GM19455 (cell line): ENCODE data around the gene BCL2L13.

ENCODE experiments used
- ATAC-seq: cut with Tn5 transposase; IDR thresholded peaks from one replicate; pipeline ENCODE4 v1.9.1; 2021; ENCODE audit not compliant: unreplicated experiment

BCL2L13 gene

DNA sequence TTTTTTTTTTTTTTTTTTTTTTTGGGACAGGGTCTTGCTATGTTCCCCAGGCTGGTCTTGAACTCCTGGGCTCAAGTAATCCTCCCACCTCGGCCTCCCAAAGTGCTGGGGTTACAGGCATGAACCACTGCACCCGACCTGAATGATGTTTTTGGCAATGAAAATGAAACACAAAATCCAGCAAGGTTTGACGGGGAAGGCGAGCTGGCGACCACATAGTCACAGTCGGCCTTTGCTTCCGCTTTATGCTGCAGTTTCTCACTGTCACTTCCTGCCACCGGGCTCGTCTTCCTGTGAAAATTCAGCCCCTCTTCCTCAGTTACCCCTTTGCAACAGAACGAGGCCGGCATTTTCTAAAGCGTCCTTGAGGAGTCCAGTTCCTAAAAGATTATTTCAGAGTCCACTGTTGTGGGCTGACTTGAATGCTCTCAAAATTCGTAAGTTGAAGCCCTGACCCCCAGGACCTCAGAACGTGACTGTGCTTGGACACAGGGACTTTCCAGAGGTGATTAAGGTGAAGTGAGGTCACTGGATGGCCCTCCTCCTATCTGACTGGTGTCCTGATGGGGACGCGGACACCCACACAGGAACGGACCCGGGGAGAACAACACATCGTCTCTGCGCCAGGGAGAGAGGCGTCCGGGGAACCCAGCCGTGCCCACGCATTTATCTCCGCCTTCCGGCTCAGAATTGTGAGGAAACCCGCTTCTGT, 138.6 kb downstream of the BCL2L13 start:
- no peak for ATAC-seq

DNA sequence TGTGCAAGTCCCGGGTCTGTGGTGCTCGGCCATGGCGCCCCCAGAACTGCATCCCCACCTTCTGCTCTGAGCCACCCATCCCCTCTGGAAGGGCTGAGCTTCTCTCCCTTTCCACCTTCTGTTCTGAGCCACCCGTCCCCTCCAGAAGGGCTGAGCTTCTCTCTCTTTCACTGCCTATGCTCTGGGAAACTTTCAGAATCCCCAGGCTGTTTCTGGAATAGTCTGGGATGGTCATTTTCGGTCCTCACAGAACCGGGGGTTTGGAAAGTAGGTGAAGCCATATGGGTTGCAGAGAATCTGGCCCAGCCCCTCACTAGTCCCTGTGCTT, 139.1 kb downstream of the BCL2L13 start:
- ATAC-seq, result no peak

DNA sequence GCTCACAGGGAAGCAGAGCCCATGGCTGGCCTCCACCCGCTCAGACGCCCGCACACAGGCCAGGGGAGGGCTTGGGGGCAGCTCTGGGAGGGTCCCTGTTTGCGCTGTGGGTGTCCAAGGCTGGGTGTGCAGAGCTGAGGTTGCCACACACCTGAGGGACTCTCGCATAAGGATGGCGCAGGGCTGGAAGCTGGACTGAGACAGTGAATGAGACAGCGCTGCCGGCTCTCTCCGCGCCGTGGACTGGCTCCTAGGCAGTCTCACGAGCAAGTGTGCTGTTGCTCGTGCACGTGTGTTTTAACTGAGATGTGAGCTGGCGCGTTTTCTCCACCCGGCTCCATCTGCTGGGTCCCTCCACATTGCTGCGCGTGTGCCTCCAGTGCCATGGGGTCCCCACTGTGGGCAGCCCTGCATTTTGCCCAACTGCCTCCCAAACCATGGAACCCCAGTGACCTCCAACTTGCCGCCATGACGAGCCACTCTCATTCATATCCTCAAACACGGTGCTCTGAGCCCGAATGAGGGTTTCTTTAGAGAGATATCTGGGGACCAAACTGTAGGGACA, 139.9 kb downstream of the BCL2L13 start:
- no peak for ATAC-seq

DNA sequence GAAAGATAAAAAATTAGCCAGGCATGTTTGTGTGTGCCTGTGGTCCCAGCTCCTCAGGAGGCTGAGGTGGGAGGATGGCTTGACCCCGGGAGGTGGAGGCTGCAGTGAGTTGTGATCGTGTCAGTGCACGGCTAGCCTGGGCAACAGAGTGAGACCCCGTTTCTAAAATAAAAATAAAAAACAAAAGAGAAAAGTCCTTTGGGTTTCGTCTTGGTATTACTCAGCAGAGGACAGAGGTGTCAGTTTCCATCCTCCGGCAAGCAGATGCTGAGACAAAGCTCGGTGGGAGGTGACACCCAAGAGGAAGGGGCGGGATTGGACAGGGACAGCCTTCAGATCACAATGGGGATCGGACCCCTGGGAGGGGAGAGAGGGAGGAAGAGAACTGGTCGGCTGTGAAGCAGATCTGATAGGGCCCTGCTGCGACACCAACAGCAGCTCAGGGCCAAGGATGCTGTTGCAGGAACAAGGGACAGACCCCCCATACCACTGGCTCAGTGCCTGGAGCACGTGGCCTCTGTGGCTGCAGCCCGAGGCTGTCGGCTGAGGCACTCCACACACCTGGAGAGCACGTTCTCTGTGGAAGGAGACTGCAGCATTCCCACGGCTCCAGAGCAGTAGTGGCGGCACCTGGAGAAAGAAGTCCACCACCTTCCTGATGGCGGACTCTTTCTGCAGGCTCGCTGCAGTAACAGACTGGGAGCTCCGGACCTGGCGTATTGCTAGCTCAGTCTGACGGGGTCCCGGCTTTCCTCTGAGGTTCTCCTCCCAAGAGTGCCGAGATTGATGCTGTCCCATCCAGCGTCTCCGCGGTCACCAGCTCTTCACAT, 140.9 kb downstream of the BCL2L13 start:
- ATAC-seq, result no peak

DNA sequence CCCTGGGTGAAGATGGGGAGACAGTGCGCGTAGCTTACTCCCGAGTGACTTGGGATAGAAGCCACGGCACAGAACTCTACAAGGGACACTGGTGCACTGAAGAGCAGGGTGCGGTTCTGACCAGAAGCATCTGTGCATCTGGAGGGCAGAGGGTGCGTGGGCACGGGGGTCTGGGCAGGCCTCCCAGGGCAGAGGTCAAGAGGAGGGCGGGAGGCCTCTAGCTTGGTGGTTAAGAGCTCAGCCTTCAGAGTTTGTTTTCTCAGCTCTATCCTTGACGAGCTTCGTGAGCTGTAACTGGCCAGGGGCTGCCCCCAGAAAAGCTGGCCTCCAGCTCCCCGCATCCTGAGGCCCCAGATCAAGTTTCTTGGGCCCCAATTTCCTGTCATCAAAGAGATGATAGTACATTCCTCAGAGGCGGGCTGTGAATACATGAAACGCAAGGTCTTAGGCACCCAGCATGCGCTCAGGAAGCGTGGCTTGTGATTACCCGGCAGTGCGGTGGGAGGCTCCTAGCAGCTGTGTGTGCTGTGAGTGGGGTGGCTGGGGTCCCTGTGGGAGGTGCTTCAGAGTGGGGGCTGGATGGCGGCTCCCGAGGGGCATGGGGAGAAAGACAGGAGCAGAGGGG, 141.7 kb downstream of the BCL2L13 start:
- no peak for ATAC-seq
